Heart right ventricle (tissue), 16 donors: ENCODE measurements around the gene PLEKHG4B. TPM values are rescaled to one million over a fixed set of nuclear protein-coding genes. Genes with fewer than 3 reads are reported as not detected.
"Not testable (repeated sequence)": the region's sequence is repeated elsewhere in the genome, so short reads cannot be mapped to it uniquely, and the experiment has no call there.

ENCODE experiments used
- ATAC-seq, 8 donors: fragments of 200-7000 bp; cut with Tn5 transposase; one replicate each; pipeline ENCODE4 v1.9.1; 2020; ENCODE audit warnings: mild to moderate bottlenecking in 8 of 8, moderate library complexity in 8 of 8, moderate number of reproducible peaks in 1 of 8
- DNase-seq, 2 donors: peaks; one replicate each; pipeline ENCODE4 v3.0.0-alpha.2; 2020
- H3K27ac ChIP-seq, 10 donors: fragments of 200-600 bp; sonication (generic) in 2 of 10; one replicate each; pipeline versions ENCODE4 v1.5.0 to v1.8.0; 2020 to 2022; ENCODE audit warnings: mild to moderate bottlenecking in 3 of 10
- H3K27me3 ChIP-seq, 7 donors: fragments of 200-600 bp; one replicate each; pipeline ENCODE4 v1.8.0; 2021 to 2022; ENCODE audit warnings: mild to moderate bottlenecking in 2 of 7
- H3K36me3 ChIP-seq, 9 donors: fragments of 200-600 bp; sonication (generic) in 1 of 9; one replicate each; pipeline versions ENCODE4 v1.5.0 to v1.8.0; 2020 to 2022; ENCODE audit warnings: mild to moderate bottlenecking in 2 of 9
- H3K4me1 ChIP-seq, 9 donors: fragments of 200-600 bp; sonication (generic) in 1 of 9; one replicate each; pipeline versions ENCODE4 v1.5.0 to v1.8.0; 2020 to 2022; ENCODE audit warnings: mild to moderate bottlenecking in 4 of 9
- H3K4me3 ChIP-seq, 10 donors: fragments of 200-600 bp; sonication (generic) in 2 of 10; one replicate each; pipeline versions ENCODE4 v1.5.0 to v1.8.0; 2020 to 2022; ENCODE audit warnings: mild to moderate bottlenecking in 7 of 10, moderate library complexity in 2 of 10
- H3K9me3 ChIP-seq, 11 donors: fragments of 200-600 bp in 10 of 11; sonication (generic) in 2 of 11; one replicate each; pipeline versions ENCODE4 v1.5.0 to v1.8.0; 2013 to 2022; ENCODE audit warnings: mild to moderate bottlenecking in 2 of 11, control low read depth in 1 of 11, moderate library complexity in 1 of 11
- CTCF ChIP-seq, 9 donors: fragments of 200-600 bp; sonication (generic) in 2 of 9; IDR thresholded peaks; one replicate each; pipeline versions ENCODE4 v1.5.0 to v1.8.0; 2021 to 2022; ENCODE audit warnings: antibody characterized with exemption in 9 of 9, mild to moderate bottlenecking in 5 of 9, moderate library complexity in 1 of 9
- WGBS, 2 donors: extraction: QIAGEN DNeasy Blood & Tissue Kit; methylation state at CpG; one replicate each; pipeline ENCODE4 v1.1.7; 2013; ENCODE audit warnings: inconsistent platforms in 1 of 2; 5-methylcytosine and 5-hydroxymethylcytosine counted together
- intact Hi-C, 10 donors: fragments of 100-400 bp; cut with DNase I; formaldehyde crosslinking; loops; one replicate each; pipeline versions ENCODE4 v1.11.1 to v1.14.2; 2022
- polyA plus RNA-seq, 2 donors: library from polyadenylated mRNA; stranded (reverse); fragments of 200-250 nt; gene quantifications; one replicate each; pipeline ENCODE4 v1.2.3, GENCODE V29; 2013
- total RNA-seq, 10 donors: library from RNA; stranded (reverse); fragmentation: NEBNext Ultra II Directional in 3 of 10; extraction: Animal tissue kit (Norgen Biotek cat#: 25700) in 3 of 10; gene quantifications; one replicate each; pipeline versions ENCODE4 v1.2.1 to v1.2.4, GENCODE V29; 2021 to 2023
- donor health status: Arrhythmogenic right ventricular cardiomyopathy.
- donor health status: ischemic (EF 13 %, LVEDD 7.1; RV severe dilation, severe dysfunction).
- donor health status: healthy with polysubstance abuse.
- donor health status: DM: no; HTN: yes; CAD: no.
- donor health status: DM: no; HTN: no; CAD: no.
- donor health status: ischemic (EF 25% LVEDD 6.9; RV normal size, moderate dysfunction).
- donor health status: ischemic (EF 25% LVEDD 5.7; RV mildly dilated, moderate dysfunction).
- donor health status: healthy.
- donor health status: DM: yes; HTN: yes; CAD: no.
- donor health status: Ischemic cardiomyopathy.
- donor health status: ischemic (EF 35%, LVEDD 5.7; RV mildly dilated, moderate dysfunction).
- donor health status: nonischemic (EF 11% LVEDD 7.7; RV severe dilation, severe dysfunction).
- donor health status: DM: yes; HTN: yes; CAD: no.
- donor health status: PGD.
- donor health status: ischemic (EF 29% LVEDD 5.4; RV normal size, mild dysfunction).
- donor health status: nonischemic (EF 23%, LVEDD 6.1; RV moderate dilation, normal function).

The PLEKHG4B gene
- total and polyA plus RNA-seq, 12 donors, result under 0.01 to 0.14 (median 0.05) TPM; not detected in 8

GRCh38 chr5:70440-70839 is 21.5 kb upstream of the PLEKHG4B start:
- no peak overlapping the region for H3K4me3 ChIP-seq
- no peaks in the 10 kb centered on the region for H3K4me1 ChIP-seq
- intact Hi-C loops, result no loop called here
- no peak for DNase-seq
- no peaks in the 10 kb centered on the region for H3K36me3 ChIP-seq
- 78 to 82% methylated on average over 1 of the region's 1 CpG for whole genome bisulfite sequencing, 2 donors
- peaks cover 0 to 47% (median 8%) of the 10 kb centered on the region in 7 donors for H3K27me3 ChIP-seq
- no peak overlapping the region for H3K27ac ChIP-seq
- no peak for ATAC-seq
- TF ChIP-seq CTCF (IDR thresholded peaks at IDR 0.05), result no peak
- H3K9me3 ChIP-seq, result peaks cover 0 to 12% (median 0%) of the 10 kb centered on the region in 11 donors

DNA sequence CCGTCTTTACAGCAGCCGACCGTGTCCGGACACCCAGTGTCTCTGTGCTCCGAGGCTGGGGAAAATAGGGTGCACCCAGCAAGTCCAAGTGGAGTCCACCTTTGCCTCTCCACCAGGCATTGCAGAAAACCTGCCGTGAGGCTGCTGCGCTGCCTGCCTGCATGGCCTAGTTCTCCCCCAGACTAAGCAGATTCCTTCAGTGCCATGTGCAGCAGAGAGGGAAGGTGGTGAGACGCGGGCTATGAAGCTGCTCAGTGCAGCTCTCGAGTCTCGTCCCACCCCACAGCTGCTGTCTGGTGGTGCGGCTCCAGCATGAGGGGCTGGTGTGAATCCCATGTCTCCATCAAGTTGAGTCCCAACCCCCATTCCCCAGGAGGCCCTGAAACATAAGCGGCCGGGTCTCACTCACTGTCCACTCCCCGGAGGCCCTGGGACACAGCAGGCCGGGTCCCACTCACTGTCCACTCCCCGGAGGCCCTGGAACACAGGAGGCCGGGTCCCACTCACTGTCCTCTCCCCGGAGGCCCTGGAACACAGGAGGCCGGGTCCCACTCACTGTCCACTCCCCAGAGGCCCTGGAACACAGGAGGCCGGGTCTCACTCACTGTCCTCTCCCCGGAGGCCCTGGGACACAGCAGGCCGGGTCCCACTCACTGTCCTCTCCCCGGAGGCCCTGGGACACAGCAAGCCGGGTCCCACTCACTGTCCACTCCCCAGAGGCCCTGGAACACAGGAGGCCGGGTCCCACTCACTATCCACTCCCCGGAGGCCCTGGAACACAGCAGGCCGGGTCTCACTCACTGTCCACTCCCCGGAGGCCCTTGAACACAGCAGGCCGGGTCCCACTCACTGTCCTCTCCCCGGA is 19.4 kb upstream of the PLEKHG4B start:
- H3K27ac ChIP-seq, H3K36me3 ChIP-seq, intact Hi-C loops, ATAC-seq, H3K4me1 ChIP-seq, DNase-seq, H3K9me3 ChIP-seq, H3K4me3 ChIP-seq: not testable (repeated sequence)
- H3K27me3 ChIP-seq, result peaks cover 0 to 41% (median 8%) of the 10 kb centered on the region in 7 donors
- WGBS, 2 donors, result 85% methylated on average over 31 of the region's 31 CpGs

GRCh38 chr5:73181-73447 is 18.9 kb upstream of the PLEKHG4B start:
- H3K4me3 ChIP-seq, ATAC-seq, H3K27ac ChIP-seq, H3K36me3 ChIP-seq, DNase-seq, H3K4me1 ChIP-seq, intact Hi-C loops, H3K9me3 ChIP-seq: not testable (repeated sequence)
- H3K27me3 ChIP-seq, result peaks cover 0 to 36% (median 8%) of the 10 kb centered on the region in 7 donors
- WGBS, 2 donors, result 73 to 86% methylated on average over 7 of the region's 9 CpGs

- no peak overlapping the region for H3K27ac ChIP-seq
- 83 to 88% methylated on average over 16 of the region's 16 CpGs for WGBS, 2 donors
- no peak for ATAC-seq
- TF ChIP-seq CTCF (IDR thresholded peaks at IDR 0.05), result no peak
- no peaks in the 10 kb centered on the region for H3K9me3 ChIP-seq
- no peak overlapping the region for H3K4me3 ChIP-seq
- no peaks in the 10 kb centered on the region for H3K4me1 ChIP-seq
- peaks cover 0 to 30% (median 8%) of the 10 kb centered on the region in 7 donors for H3K27me3 ChIP-seq
- no peak for DNase-seq
- no peaks in the 10 kb centered on the region for H3K36me3 ChIP-seq
- intact Hi-C loops, result no loop called here
These were observed 18.0 kb upstream of the PLEKHG4B start for GRCh38 chr5:73768-74502.

- intact Hi-C loops, result no loop called here
- Histone ChIP-seq H3K27me3 (peaks cover 0 to 23% (median 5%) of the 10 kb centered on the region in 7 donors), H3K9me3 (no peaks in the 10 kb centered on the region), H3K27ac (no peak overlapping the region), H3K4me3 (no peak overlapping the region), H3K4me1 (no peaks in the 10 kb centered on the region), H3K36me3 (no peaks in the 10 kb centered on the region)
- TF ChIP-seq CTCF (IDR thresholded peaks at IDR 0.05), result no peak
- DNase-seq (no peak), ATAC-seq (no peak)
- 77 to 83% methylated on average over 15 of the region's 15 CpGs for WGBS, 2 donors
These were observed 17.4 kb upstream of the PLEKHG4B start for GRCh38 chr5:74503-75109.
